Measurements from ENCODE around the gene CHST8.

Gene CHST8

GRCh38 chr19:33699754-33700407 lies 78.1 kb downstream of the CHST8 start:
- TF ChIP-seq, protein P1, sequence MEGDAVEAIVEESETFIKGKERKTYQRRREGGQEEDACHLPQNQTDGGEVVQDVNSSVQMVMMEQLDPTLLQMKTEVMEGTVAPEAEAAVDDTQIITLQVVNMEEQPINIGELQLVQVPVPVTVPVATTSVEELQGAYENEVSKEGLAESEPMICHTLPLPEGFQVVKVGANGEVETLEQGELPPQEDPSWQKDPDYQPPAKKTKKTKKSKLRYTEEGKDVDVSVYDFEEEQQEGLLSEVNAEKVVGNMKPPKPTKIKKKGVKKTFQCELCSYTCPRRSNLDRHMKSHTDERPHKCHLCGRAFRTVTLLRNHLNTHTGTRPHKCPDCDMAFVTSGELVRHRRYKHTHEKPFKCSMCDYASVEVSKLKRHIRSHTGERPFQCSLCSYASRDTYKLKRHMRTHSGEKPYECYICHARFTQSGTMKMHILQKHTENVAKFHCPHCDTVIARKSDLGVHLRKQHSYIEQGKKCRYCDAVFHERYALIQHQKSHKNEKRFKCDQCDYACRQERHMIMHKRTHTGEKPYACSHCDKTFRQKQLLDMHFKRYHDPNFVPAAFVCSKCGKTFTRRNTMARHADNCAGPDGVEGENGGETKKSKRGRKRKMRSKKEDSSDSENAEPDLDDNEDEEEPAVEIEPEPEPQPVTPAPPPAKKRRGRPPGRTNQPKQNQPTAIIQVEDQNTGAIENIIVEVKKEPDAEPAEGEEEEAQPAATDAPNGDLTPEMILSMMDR (IDR thresholded peaks at IDR 0.05), result no peak
- Histone ChIP-seq H3K4me3 (no peak overlapping the region), H3K27ac (no peak overlapping the region)
- no peak for DNase-seq (ENCODE audit: low spot score)

GRCh38 chr19:33700408-33701013 lies 78.8 kb downstream of the CHST8 start:
- Histone ChIP-seq H3K4me3 (no peak overlapping the region), H3K27ac (no peak overlapping the region)
- DNase-seq (ENCODE audit: low spot score), result no peak
- TF ChIP-seq, protein P1 (IDR thresholded peaks at IDR 0.05), result no peak

DNA sequence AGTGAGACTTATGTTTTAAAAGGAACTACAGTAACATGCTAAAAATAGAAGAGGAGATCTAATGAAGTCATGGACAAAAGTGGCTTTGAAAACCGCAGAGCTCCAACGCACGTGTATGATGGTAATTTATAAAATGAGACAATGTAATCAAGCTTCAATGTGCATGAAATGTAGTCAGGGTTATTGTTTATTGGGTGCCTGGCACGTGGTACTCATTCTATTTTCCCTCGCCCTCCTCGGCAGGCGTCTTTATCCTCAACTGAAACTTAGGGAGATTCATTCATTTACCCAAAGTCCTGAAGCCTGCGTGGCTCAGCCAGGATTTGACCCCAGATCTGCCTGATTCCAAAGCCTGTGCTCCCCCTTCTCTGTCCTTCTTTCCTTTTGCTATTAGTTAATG lies 79.8 kb downstream of the CHST8 start:
- TF ChIP-seq, protein P1 (IDR thresholded peaks at IDR 0.05), result no peak
- Histone ChIP-seq H3K4me3 (no peak overlapping the region), H3K27ac (no peak overlapping the region)
- no peak for DNase-seq (ENCODE audit: low spot score)

DNA sequence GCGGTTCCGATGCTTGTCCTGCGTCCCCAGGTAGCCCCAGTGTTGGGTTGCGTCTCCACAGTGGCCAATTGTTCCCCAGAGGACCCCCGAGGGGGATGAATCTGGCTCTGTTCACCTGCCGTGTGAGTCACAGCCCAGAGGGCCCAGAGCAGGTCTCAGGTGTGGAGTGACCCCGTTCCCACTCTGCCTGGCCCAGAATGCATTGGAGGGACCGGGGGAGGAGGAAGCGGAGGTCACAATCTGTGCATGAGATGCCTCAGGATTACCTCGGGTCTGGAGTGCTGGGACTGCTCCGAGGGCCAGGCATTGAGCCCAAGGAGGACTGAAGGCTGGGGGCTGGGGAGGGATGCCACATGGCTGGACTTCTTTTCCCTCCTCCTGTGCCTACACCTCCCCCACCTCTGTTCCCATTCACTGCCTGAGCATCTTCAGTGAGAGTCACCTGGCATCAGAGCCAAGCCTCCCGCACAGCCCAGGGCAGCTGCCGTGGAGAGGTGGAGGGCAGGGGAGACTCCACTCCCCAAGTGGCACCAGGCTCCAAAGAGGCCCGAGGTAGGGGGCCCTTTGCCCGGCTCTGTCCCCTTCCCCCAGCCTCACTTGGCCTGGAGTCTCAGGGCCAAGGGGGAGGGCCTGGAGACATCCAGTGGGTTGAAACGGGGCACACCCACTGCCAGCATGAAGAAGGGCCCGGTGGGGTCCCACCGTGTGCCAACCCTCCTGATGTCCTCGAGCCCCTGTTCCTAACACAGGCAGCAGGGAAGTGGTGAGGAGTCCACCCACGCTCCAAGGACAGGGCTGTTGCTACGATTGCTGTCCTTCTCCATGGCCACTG lies 81.1 kb downstream of the CHST8 start:
- TF ChIP-seq, protein P1 (IDR thresholded peaks at IDR 0.05), result no peak
- Histone ChIP-seq H3K27ac (no peak overlapping the region), H3K4me3 (no peak overlapping the region)
- DNase-seq (ENCODE audit: low spot score), result no peak

GRCh38 chr19:33703438-33703750 lies 81.6 kb downstream of the CHST8 start:
- H3K27ac ChIP-seq, result no peak overlapping the region
- no peak overlapping the region for H3K4me3 ChIP-seq
- DNase-seq (ENCODE audit: low spot score), result no peak
- TF ChIP-seq, protein P1 (IDR thresholded peaks at IDR 0.05), result no peak

DNA sequence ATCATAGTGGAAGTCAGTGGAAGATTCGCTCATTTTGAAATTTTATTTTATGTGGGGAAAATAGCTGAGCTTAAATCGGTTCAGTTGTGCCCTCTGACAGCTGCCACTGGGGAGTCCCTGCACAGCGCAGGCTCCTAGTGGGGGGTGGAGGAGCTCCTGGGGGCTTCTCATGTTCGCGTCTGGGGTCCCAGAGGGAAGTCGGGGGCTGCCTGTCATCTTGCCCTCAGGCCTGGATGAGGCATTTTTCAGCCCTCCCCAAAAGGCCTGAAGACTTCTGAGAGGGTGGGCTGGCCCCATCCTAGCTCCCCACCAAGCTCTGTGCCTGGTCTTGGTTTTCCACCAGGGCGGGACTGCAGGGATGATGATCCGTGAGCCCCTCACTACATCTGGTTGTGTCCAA lies 82.1 kb downstream of the CHST8 start:
- no peak overlapping the region for H3K4me3 ChIP-seq
- TF ChIP-seq, protein P1 (IDR thresholded peaks at IDR 0.05), result no peak
- DNase-seq (ENCODE audit: low spot score), result no peak
- H3K27ac ChIP-seq, result no peak overlapping the region

Measured in coronary artery (tissue), 2 donors.